Endometrial microvascular endothelial cells (primary cell): ENCODE measurements around the gene GLI3. TPM values are rescaled to one million over a fixed set of nuclear protein-coding genes. Genes with fewer than 3 reads are reported as not detected.

Source experiments
- in situ Hi-C: cut with HindIII; loops from 2 replicates; pipeline ENCODE4 v1.10.0; 2017; ENCODE audit warnings: low sequenced_read_pairs, low pct_unique_long_range_greater_than_20kb; ENCODE audit errors: inconsistent ontology term
- total RNA-seq: library from RNA; depleted of rRNA; stranded (reverse); fragments of >200 nt; gene quantifications from one replicate; pipeline ENCODE4 v1.2.3, GENCODE V29; 2015; ENCODE audit errors: inconsistent ontology term

The GLI3 gene
- total RNA-seq, 1 donor from 2014 or later: 3.3 TPM

DNA sequence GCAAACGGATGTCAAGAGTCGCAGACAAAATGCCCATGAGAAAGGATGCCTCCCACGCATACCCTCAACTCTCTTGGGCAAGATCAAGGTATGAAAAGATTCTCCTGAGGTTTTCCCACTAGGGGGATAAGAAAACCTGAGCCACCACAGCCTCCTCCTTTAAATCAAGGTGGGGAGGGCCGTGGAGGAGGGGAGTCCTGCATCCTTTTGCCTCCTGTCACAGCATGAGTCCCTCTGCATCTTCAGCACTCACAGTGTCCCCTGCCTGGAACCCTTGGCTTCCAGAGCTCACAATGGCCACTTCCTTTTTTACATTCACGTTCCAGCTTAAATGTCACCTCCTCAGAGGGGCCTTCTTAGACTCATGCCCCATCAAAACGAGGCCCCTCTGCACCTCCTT is 207.6 kb downstream of the GLI3 start:
- in situ Hi-C loops: no loop called here

DNA sequence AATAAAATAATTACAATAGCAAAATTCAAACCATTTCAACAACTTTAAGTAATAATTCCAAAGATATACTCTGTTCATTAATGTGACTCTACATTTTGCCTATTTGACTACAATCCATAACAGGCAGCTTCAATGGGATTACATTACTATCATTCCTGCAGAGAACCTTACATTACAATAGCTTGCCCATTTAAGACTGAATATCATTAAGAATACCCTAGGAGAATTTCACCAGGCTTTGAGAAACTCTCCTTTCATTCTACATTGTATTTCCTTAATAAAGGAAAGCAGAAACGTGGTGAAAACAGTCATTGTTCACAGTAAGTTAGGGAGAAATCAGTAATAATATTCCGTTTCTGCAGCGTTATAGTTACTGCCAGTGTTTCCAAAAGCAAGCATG is 209.5 kb downstream of the GLI3 start:
- in situ Hi-C loops: no loop called here

DNA sequence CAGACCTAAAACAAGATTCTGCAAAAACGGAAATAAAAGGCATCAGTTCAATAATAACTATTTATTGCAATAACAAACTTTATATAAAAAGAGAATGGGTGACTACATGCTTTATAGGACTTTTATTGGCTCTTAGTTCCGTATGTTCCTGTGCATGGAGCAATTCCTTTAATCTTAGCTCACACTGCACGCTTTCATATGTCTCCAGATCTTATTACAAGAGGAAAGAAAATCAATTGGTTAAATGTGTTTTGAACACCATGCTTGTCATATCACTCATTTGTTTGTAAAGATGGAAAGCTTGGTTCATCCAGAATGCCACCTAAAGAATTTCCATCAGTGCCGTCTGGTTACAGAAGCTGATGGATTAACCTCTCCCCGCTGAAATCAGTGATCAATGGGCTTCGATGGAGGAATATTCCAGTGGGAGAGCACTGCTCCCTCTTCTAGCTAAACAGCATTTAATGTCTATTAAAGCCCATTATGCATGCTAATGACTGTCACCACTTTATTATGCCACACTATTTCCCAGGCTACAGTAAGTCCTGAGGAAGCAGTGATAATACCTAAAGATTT is 210.3 kb downstream of the GLI3 start:
- in situ Hi-C loops: no loop called here

DNA sequence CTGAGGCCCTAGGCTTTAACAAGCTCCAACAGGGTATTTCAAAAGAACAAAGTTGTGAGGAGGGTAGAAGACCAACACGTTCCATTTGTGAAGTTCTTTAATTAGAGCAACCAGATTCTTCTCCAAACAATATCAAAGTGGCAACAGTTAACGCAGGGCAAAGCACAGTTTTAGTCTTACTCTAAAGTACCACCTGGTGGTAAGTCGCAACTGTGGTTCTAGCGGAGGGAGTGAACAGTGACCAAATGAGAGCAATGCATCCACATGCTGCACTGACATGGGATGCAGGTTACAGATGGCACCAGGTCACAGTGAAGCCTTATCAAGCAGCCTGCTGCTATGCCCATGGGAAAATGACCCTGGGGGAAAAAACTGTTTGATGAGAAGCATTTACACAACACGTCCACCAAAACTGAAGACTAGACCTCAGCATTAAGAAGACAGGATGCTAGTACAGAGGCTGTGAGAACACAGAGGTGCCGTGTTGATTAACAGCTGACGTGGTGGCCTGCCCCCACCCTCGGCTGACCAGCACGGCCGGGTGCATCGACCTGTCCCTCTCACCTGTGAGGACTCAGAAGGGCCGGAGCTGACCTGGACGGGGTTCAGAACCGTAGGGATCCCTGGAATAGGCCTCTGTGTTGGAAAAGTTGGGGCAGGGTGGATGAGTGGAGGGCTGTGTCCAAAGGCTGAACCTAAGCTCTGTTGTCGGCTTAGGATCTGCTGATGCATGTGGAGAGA is 211.2 kb downstream of the GLI3 start:
- in situ Hi-C loops: no loop called here

DNA sequence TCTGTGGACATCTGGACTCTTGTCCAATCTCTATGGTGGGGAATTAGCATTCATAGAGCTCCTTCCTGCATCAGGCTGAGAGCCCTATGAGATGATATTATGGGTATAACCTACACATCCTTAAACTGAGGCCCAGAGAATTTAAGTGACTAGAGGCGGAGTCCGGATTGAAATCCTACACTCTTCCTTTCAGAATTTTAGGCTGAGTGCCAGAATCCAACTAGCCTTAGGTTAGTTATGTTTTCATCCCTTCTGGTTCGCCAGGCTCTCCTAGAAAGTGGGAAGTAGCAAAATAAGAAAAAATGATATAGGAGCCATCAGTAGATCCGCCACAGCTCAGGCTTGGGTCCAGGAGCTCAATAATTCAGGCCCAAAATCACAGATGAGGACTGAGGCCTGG is 212.5 kb downstream of the GLI3 start:
- in situ Hi-C loops: no loop called here

DNA sequence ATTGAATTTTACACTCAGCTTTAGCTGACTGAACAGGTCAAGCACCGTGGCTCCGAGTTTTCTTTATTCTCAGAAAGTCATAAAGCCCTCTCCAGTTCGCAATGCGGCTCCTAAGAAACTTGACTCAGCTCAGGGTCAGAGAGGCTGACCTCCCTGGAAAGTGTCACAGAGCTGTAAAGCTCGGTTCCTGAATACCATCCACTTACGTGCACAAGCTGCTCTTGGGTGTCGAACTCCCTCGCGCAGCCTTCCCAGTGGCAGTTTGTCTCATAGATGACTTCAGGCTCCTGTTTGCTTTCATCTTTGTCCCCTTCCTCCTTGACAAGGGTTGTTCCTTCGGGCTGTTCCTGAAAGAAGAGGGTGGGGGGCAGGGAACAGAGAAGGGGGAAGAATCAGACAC is 213.7 kb downstream of the GLI3 start:
- in situ Hi-C loops: no loop called here

DNA sequence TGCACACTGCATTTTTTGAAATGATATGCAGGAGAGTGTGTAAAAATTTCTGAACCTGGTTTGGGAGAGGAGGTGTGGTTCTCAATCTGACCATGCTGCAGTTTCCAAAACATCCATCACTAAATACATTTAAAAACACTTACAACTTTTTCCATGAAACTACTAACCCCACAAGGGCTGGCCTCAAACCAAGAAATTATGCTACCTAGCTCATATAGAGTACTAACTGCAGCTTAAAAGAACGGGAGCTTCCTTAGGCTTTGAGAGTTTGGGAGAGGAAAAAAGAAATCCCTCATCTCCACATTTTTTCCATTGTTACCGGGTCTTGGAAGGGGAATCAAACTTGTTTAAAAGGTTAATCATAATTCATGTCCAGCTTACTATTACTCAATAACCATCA is 214.2 kb downstream of the GLI3 start:
- in situ Hi-C loops: no loop called here

DNA sequence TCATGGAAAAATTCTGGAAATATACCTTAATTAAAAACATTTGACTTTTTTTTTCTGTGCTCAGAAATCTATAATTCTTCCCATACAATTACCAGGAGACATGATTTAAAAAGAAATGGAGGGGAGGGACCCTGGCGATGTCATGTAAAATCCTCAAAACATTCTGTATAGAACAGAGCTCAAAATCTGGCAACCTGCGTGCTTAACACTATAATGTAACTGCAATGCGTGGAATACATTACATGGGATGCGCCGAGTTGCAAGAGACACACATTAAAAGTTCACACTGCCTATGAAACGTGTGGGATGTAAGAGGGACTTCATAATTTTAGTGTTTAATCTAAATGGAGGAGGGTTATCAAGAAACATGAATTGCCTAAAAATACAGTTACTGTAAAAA is 215.0 kb downstream of the GLI3 start:
- in situ Hi-C loops: no loop called here

DNA sequence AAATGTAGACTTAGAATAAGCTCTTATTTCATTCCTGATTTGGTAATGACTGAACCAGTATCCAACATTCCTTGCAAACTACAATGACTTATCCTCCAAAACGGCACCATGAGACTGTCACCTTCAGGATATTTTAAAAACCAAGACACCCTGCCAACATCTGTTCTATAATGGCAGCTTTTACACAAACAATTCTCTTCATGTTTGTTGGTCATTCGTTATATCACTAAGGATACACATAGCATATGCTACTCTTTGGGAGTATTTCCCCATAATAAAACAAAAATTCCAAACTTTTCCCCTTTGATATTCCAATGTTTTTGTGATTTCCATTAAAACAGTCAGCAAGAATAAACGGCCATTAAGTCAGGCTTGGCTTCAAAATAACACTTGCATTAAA is 215.4 kb downstream of the GLI3 start:
- in situ Hi-C loops: no loop called here

DNA sequence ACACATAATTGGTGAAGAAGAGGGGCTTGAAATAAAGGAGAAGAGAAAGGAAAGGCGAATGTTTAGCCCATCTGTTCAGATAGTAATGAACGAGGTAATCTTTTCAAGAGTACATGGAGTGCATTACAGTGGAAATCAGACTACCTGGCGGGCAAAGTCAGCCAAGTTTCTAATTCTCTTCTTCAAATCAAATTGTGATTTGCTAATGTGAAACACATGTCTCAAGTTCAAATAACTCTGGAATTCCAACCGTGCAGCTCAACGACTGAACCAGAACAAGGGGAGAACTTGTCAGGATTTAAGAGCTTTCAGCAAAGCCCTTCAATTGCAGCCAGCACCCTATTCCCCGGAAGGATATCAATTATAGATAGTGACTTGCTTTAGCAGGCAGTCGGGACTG is 216.9 kb downstream of the GLI3 start:
- in situ Hi-C loops: no loop called here

DNA sequence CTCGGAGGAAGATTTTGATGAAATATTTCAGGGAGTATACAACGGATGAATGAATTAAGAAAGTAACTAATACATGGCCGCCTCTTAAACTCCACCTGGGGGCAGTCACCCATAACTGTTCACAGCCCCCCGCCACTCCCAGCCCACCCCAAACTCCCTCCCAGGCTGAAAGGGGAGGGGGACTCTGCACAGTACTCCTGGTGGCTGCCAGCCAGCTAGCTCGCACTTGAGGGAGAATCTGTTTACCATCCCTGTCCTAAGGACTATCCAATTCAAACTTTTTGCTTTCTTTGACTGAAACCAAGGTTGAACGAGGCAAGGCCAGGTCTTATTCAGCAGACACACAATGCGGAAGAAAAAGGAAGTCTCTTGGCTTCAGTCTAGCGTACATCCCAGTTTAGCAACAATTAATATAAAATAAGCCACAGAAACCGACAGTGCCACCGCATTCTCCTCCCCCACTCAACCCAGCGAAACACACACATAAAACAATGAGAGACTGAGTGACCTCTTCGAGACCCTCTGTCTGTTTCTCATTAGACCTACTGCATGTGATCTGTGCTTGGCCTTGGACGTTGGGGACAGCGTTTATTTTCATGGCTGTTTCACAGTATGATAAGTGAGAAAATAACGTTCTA is 219.5 kb downstream of the GLI3 start:
- in situ Hi-C loops: no loop called here

DNA sequence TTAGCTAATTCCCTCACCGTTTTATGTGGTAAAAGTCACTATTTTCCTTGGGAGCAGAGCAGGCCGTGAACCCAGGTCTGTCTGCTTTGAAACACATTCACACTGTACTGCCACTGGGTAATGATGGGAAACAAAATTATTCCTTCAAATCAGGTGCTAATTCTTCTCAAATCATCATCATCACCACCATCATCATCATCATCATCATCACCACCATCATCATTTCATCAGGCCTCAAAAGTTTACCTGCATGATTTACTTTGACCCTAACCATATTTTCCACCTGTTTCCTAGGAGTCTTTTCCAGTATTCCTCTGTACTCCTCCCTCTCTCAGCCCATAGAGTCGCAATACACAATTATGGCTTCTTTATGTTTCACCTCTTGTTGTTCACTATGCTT is 220.5 kb downstream of the GLI3 start:
- in situ Hi-C loops: no loop called here

DNA sequence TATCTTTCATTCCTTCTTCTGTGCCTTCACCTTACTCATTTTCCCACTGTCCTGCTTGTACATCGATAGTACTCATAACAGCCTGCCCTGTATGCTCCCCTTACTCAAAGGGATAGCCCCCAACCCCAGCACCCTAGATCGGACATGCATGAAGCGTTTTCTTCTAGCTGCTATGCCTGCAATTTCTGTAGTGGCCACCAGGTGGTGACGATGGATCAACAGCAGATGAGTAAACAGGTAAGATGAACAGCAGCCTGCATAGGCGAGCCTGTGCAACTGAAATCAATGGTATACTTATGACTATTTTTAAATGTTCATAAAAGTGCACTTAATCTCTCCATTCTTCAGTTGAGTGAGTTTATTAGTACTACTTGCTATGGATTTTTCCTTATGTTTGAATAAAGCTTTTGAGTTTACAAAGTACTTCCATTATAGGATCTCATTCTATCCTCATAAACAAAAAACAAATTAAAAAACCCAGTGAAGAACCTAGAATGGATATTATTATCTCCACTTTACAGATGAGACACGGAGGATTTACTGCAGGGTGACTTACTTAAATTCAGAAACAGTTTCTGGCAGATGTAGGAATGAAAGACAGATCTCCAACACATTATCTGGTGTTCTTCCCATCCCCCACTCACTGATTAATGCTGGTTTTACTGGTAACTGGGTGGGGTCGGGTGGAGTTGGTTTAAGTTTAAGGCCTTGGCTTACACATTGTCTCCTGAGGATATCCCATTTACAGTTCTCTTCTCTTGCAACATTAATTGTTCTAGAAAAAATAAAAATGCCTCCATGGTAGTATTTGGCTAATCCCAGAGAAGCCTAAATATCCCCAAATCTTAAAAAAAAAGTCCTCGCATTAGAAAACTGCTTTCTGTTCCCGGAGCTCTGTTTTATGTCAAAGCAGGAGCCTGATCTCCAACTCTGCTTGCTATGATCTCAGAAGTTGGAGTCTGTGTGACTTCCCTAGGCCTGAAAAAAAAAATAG is 222.1 kb downstream of the GLI3 start:
- in situ Hi-C loops: no loop called here

DNA sequence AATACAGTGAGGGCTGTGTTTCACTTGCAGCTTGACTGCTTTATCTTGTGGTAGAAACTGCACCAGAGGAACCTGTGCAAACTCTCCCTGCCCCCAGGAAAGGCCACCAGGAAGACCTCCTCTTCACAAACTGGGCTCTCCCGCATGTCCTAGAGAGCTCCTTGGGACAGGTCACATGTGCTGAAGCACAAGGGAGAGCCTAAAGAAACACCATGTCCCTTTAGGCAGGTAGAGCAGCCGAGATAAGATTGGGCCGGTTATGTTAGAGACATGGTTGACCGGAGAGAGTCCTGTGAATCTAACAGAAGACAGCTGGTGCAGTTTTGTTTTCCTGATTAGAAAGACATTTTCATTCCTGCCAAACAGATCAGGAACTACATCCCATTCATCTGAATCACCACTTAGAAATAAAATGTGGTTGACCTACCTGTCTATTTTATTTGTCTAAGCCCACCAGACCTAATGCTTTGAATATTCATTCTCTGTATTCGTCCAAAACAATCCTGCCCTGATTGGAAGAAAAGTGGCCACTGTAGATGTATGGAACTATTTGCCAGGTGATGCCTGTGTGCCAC is 224.1 kb downstream of the GLI3 start:
- in situ Hi-C loops: no loop called here

DNA sequence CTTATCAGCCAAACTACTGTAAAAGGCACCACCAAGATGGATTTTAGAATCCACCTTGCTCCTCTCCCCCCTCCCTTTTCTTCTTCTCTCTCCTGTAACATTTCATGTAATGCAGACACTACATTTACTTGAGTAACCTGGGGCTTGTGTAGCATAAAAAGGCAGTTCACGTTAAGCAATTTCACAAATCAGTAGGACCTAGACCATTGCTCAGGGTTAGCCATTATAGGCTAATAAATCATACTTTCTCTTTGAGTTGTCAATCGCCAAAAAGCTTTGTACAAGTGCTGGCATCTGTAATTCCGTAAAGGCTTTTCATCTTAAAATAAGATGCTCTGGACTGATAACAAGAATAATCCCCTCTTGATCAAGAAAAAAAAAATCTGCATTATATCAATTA is 224.7 kb downstream of the GLI3 start:
- in situ Hi-C loops: no loop called here

DNA sequence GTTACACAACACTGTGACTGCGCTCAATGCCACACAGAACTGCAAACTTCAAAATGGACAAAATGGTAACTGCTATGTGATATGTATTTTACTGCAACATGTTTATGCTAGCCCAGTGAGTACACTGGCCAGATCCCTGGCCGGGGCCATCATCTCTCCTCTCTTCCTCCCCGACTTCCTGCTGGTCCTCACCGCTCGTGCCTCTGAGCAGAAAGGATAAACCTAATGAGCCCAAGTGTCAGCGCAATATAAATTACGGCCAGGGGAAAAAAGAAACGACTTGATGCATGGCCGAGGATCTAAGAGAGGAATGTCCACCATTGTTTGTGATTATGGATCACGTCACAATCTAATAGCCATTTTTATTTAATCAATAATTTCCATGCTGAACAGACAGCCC is 225.2 kb downstream of the GLI3 start:
- in situ Hi-C loops: no loop called here

DNA sequence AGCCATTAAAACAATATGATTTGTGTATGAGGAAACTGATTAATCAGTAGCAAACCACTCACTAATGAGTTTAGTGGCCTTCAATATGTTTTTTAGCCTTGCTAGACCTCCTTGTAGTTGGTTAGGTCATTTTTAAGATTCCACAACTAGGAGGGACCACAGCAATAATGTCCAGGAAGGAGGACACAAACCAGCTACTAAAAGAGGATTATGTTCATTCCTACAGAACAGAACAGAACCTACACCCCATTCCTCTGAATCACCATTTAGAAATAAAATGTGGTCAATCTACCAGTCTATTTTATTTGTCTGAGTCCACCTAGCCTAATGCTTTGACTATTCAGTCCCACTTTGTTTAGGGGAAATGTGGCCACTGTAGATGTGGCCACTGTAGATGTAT is 226.3 kb downstream of the GLI3 start:
- in situ Hi-C loops: no loop called here

DNA sequence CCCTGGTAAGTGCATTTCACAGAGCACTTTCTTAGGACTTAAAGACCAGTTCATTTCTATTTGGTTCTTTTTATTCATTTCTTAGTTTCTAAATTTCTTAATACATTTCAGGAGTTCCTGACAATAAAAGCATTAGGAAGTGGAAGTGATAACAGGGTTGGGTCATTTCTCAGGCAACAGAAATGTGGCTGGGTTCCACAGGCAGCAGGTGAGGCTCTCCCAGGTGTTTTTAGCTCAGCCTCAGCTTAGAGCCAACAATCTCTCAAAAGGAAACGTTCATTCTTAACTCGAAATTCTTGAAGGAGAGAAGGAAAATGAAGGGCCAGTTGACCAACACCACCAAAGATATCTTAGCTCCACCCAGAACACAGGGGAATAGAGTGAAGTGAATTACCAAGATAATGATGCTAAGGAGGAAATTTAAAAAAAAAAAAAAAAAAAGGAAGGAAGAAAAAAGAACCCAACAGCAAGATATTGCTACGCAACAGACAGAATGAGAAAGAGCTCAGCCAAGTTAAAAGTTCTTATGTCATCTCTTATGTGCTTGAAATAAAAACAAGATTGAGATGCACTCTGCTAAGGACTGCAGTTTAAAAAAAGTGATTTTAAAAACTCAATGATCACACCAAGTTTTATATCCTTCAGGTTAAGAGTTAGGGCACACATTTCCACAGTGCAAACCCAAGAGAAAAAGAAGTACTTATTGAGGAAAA is 230.1 kb downstream of the GLI3 start:
- in situ Hi-C loops: no loop called here
